Calu3 (cell line): ENCODE data around the gene ADSS2. TPM values are rescaled to one million over a fixed set of nuclear protein-coding genes. Genes with fewer than 3 reads are reported as not detected.
A peak's percentile ranks its signal among the peaks of the same experiment; 100 is the strongest.

Experiments used
- BruUV-seq: library from RNA; stranded (reverse); fragments of 400-500 nt; replicated peaks from 2 replicates; lab custom pipeline; 2021; lab: Mats Ljungman, UMichigan
- CTCF ChIA-PET: fragments of 300-600 bp; sonication (Branson Sonifier 250); formaldehyde crosslinking; loops from one replicate; lab custom pipeline; 2022; ENCODE audit warnings: antibody characterized with exemption; lab: Charles Lee
- DNase-seq: peaks from one replicate; pipeline ENCODE4 v3.0.0; 2022
- H3K27ac Mint-ChIP-seq: one replicate; pipeline ENCODE4 v1.8.0; 2022; ENCODE audit warnings: mixed read lengths; ENCODE audit not compliant: unreplicated experiment
- H3K27me3 Mint-ChIP-seq: one replicate; pipeline ENCODE4 v1.8.0; 2022; ENCODE audit warnings: mixed read lengths; ENCODE audit not compliant: unreplicated experiment
- H3K36me3 Mint-ChIP-seq: one replicate; pipeline ENCODE4 v1.8.0; 2022; ENCODE audit warnings: mild to moderate bottlenecking, moderate library complexity, mixed read lengths; ENCODE audit not compliant: insufficient read depth, unreplicated experiment
- H3K4me1 Mint-ChIP-seq: one replicate; pipeline ENCODE4 v1.8.0; 2022; ENCODE audit warnings: mild to moderate bottlenecking, low read depth, mixed read lengths; ENCODE audit not compliant: unreplicated experiment
- H3K4me3 Mint-ChIP-seq: one replicate; pipeline ENCODE4 v1.8.0; 2022; ENCODE audit warnings: mild to moderate bottlenecking, low read depth, moderate library complexity, mixed read lengths; ENCODE audit not compliant: unreplicated experiment
- H3K9me3 Mint-ChIP-seq: one replicate; pipeline ENCODE4 v1.8.0; 2022; ENCODE audit warnings: low read depth, mixed read lengths; ENCODE audit not compliant: unreplicated experiment
- CTCF ChIP-seq: fragments of 200-600 bp; IDR thresholded peaks from one replicate; pipeline ENCODE4 v1.8.0; 2022; ENCODE audit warnings: antibody characterized with exemption; ENCODE audit not compliant: unreplicated experiment
- intact Hi-C: fragments of 100-400 bp; cut with micrococcal nuclease; formaldehyde crosslinking; loops from one replicate; pipeline ENCODE4 v1.10.0; 2022; ENCODE audit not compliant: unreplicated experiment
- total RNA-seq: library from RNA; stranded (reverse); gene quantifications from 2 replicates; pipeline ENCODE4 v1.2.3, GENCODE V29; 2022

The ADSS2 gene
- total RNA-seq, 1 experiment from 2014 or later: 68.3 TPM

DNA sequence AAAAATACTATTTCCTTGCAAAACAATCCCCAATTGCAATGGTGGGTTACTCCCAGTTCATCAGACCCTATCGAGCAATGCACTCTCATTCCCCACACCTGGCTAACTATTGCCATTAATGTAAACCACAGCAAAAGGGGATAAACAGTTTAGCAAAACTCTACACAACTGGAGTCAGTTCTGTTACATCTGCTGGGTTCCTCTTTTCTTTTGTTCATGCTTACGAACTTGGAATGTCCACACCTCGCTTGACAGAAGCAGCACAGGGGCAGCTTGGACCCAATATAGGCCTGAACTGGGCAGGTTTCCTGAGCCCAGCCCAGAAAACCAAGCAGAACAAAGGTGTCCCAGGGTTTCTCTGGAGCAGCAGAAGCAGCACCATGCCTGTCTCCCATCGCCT, 57.4 kb downstream of the ADSS2 start:
- Mint-ChIP-seq H3K4me3 (no peak overlapping the region), H3K27me3 (no peaks in the 10 kb centered on the region), H3K36me3 (peaks cover 23% of the 10 kb centered on the region), H3K4me1 (peaks cover 26% of the 10 kb centered on the region), H3K9me3 (no peaks in the 10 kb centered on the region), H3K27ac (no peak overlapping the region)
- DNase-seq: no peak
- no TSS peak for BruUV-seq
- CTCF ChIA-PET: interaction anchor here (0.6 kb wide), 1 partner anchor 12 kb away, joined by 5 read pairs; no protein-coding TSS in a partner anchor
- no peak for TF ChIP-seq CTCF
- intact Hi-C loops: loop anchor here (5.0 kb wide), 1 partner anchor 37 kb away; no protein-coding TSS in a partner anchor

DNA sequence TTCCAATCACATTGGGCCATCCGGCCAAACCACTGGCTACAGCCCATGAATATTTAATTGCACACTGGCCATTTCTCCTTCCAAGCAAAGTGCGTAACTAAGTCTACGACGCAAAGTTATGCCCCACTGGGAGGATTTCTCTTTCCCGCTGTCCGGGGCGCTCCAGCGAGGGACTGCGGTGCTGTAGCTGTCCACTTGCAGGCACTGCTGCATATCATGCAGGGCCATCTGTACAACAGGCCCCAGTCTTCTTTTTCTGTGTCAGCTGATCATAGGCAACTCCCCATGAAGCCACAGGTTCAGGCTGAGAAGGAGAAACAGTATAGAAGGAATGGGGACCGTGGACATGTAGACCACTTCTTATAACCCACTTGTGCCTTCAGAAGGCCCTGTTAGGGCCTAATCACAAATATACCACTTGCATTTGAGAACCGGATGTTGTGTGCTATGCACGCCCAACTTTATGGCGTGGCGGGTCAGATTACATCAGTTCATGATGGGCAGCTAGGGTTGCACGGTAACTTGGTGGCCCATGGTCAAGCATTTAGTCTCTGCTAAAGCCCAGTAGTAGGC, 58.0 kb downstream of the ADSS2 start:
- no peaks in the 10 kb centered on the region for H3K9me3 Mint-ChIP-seq
- no peak overlapping the region for H3K27ac Mint-ChIP-seq
- H3K4me1 Mint-ChIP-seq: peaks cover 26% of the 10 kb centered on the region
- BruUV-seq: no TSS peak
- peaks cover 17% of the 10 kb centered on the region for H3K36me3 Mint-ChIP-seq
- intact Hi-C loops: loop anchor here (5.0 kb wide), 1 partner anchor 36 kb away; no protein-coding TSS in a partner anchor
- CTCF ChIA-PET: no interaction called here
- H3K27me3 Mint-ChIP-seq: no peaks in the 10 kb centered on the region
- H3K4me3 Mint-ChIP-seq: no peak overlapping the region
- DNase-seq: no peak
- no peak for TF ChIP-seq CTCF

DNA sequence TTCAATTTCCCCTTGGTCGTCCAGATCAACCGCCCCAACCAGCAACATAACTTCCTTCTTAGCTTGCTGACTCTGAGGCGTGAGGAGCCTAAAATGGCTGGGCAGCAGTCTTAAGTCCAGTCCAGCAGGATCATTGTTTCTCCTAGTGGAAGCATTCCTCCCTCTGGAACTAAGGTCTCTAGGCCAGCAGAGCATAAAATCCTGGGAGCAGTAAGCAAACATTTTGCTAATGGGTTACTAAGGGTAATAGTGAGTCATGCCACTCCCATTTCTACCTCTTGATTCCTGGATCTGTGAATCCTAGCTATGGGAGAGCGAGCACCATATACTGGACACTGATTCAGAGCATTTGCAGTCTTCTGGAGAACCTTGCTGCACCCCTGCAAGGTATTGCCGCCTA, 59.9 kb downstream of the ADSS2 start:
- Mint-ChIP-seq H3K9me3 (no peaks in the 10 kb centered on the region), H3K27ac (peak overlapping the region; percentile 59), H3K4me1 (peaks cover 28% of the 10 kb centered on the region), H3K27me3 (no peaks in the 10 kb centered on the region), H3K36me3 (peaks cover 16% of the 10 kb centered on the region), H3K4me3 (no peak overlapping the region)
- CTCF ChIA-PET: interaction anchor here (0.7 kb wide), 1 partner anchor 385 kb away, joined by 3 read pairs; no protein-coding TSS in a partner anchor
- no TSS peak for BruUV-seq
- intact Hi-C loops: loop anchor here (5.0 kb wide), 1 partner anchor 34 kb away; no protein-coding TSS in a partner anchor
- DNase-seq: no peak
- TF ChIP-seq CTCF: no peak

- intact Hi-C loops: no loop called here
- CTCF ChIA-PET: no interaction called here
- Mint-ChIP-seq H3K9me3 (no peaks in the 10 kb centered on the region), H3K4me3 (no peak overlapping the region), H3K27me3 (no peaks in the 10 kb centered on the region), H3K27ac (no peak overlapping the region), H3K4me1 (peaks cover 22% of the 10 kb centered on the region), H3K36me3 (peaks cover 11% of the 10 kb centered on the region)
- DNase-seq: no peak
- no peak for TF ChIP-seq CTCF
- BruUV-seq: no TSS peak
Observed at GRCh38 chr1:244388961-244389360, 62.7 kb downstream of the ADSS2 start.
